ENCODE measurements around the gene ZNF263. TPM values are rescaled to one million over a fixed set of nuclear protein-coding genes. Genes with fewer than 3 reads are reported as not detected.

ZNF263 gene
- total and polyA plus RNA-seq, 2 of the 13 experiments (the other 11 are each of a cell fraction or from before 2014, with no cell fraction given): 10.2 to 41.2 TPM

GRCh38 chr16:3274490-3274889 is 8.8 kb upstream of the ZNF263 start (continued):
- TF ChIP-seq ZNF275 (CRISPR knock-in tag; IDR thresholded peaks at IDR 0.05; ENCODE audit: borderline replicate concordance) (no peak), ONECUT2 (CRISPR knock-in tag; IDR thresholded peaks at IDR 0.05) (0 out of 2 replicates have a peak, but pooled peaks have one; percentile 18), KLF9 (CRISPR knock-in tag; IDR thresholded peaks at IDR 0.05; ENCODE audit: low read depth) (0 out of 2 replicates have a peak, but pooled peaks have one; percentile 22), GATA4 (IDR thresholded peaks at IDR 0.05; ENCODE audit: borderline replicate concordance, low read depth) (0 out of 2 replicates have a peak, but pooled peaks have one; percentile 21), CEBPG (CRISPR knock-in tag; IDR thresholded peaks at IDR 0.05) (peak; percentile 44), MAX (IDR thresholded peaks at IDR 0.05) (peak; percentile 44; the same call in 1 of the 2 replicates), ZNF143 (CRISPR knock-in tag; IDR thresholded peaks at IDR 0.05) (peak; percentile 61), ZNF574 (CRISPR knock-in tag; IDR thresholded peaks at IDR 0.05) (no peak), KAT2B (IDR thresholded peaks at IDR 0.05; ENCODE audit: borderline replicate concordance, low read depth, low read length) (no peak), NR2C2 (CRISPR knock-in tag; IDR thresholded peaks at IDR 0.05; ENCODE audit: borderline replicate concordance) (0 out of 2 replicates have a peak, but pooled peaks have one; percentile 15), HMG20B (CRISPR knock-in tag; conservative IDR thresholded peaks at IDR 0.05) (peak; percentile 91; the same call in 1 of the 2 replicates), NFYB (CRISPR knock-in tag; IDR thresholded peaks at IDR 0.05) (peak; percentile 85), ZSCAN29 (CRISPR knock-in tag; conservative IDR thresholded peaks at IDR 0.05) (0 out of 2 replicates have a peak, but pooled peaks have one; percentile 25), ZNF639 (CRISPR knock-in tag; conservative IDR thresholded peaks at IDR 0.05) (0 out of 2 replicates have a peak, but pooled peaks have one; percentile 22), ZNF343 (CRISPR knock-in tag; IDR thresholded peaks at IDR 0.05) (no peak), HDAC2 (CRISPR knock-in tag; IDR thresholded peaks at IDR 0.05) (peak; percentile 15; the same call in 1 of the 2 replicates), NFYC (CRISPR knock-in tag; IDR thresholded peaks at IDR 0.05) (peak; percentile 85), PHF21A (CRISPR knock-in tag; IDR thresholded peaks at IDR 0.05) (peak; percentile 99)

Measured in HepG2 (cell line).